HG03045 (cell line): ENCODE measurements around the gene SMPD3.

Source experiments
- ATAC-seq: cut with Tn5 transposase; IDR thresholded peaks from one replicate; pipeline ENCODE4 v1.9.1; 2021; ENCODE audit warnings: mild to moderate bottlenecking, moderate library complexity; ENCODE audit not compliant: unreplicated experiment

Gene SMPD3

DNA sequence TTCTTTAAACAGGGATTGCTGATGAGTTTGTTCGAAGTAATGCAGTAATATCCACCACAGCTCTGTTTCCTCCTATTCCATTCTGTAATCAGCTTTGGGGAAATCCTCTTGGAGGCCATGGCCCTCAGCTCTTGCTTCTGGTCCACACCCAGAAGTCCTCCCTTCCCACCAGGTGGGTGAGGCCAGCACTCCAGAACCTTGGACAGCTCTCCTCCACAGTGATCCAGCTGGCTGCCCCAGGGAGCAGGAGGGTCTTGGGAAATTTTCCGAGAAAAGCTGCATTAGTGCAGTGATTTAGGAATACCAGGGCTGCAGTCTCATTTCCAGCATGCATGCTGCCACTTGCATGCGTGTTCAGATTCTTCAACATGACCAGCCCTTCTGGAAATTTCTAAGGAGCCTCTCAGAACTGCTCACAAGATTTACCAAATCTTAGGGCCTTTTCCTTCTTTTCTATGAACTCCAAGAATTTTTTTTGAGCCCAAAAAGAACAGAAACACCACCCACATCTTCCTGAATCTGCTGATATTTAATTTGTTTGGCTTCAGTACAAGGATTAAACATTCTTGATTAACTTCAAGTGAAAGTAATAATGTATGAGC lies 4.2 kb downstream of the SMPD3 start:
- no peak for ATAC-seq

- no peak for ATAC-seq
These were observed 11.7 kb downstream of the SMPD3 start for GRCh38 chr16:68436581-68436980.

DNA sequence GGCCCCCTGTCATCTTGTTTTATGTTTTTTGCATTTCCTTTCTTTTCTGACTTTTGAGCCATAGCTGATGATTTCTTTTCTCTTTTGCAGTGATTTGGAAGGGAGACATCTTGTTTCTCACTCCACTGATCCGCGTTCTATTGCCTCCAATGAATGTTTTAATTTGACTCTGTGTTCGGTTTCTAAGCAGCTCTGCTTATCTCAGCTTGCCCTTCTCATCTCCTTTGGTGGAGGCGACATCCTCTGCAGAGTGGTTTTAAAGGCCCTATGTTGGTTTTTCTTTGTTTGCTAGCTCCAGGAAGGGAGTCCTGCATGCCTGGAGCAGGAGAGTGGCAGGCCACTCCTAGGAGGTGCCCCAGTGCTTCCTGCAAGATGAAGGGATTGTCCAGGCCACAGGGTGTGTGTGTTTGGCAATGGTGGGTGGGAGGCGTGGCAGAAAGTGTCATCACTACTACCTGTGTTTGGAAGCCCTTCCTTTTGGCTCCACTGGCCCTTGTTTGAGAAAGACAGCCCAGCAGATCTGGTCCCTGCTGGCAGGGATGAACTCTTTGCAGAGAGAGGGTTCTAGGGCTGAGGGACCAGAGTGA lies 13.6 kb downstream of the SMPD3 start:
- ATAC-seq = no peak

GRCh38 chr16:68433316-68433715 lies 15.0 kb downstream of the SMPD3 start:
- no peak for ATAC-seq

GRCh38 chr16:68432701-68433100 lies 15.6 kb downstream of the SMPD3 start:
- ATAC-seq = no peak

DNA sequence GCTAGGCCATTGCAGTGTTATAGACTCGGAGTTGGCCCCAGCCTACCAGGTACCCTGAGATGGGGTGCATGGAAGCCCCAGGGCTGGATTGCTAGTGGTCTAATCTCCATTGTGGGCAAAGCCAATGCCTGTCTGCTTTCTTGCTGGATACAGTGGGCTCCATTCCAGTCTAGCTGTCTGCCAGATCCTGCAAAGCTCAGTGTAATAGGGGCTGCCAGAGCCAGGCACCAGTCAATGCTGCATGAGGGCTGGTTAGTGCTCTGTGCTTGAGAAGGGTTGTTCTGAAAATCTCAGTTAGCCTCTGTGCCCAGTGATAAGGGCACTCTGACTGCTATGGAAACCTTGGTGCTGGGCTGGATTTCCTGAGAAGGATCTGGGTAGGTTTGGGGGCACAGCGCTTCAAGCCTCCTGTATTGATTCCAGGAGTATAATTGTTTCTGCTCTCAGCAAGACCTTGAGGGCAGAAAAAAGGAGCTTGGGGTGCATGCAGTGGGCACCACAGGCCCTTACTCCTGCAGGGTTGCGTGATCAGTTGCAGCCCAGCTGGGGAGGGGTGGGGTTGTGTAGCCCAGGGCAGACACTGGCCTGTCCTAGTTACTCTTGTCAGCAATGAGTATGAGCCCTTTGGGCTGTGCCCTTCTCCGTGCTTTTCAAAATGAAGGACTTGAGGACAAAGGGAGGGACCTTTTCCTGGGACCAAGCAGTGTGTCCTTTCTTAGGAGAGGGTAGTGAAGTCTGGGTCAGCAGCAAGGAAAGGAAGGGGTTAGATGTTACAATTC lies 19.0 kb downstream of the SMPD3 start:
- ATAC-seq = no peak

- no peak for ATAC-seq
These were observed 20.5 kb downstream of the SMPD3 start for GRCh38 chr16:68427649-68428303.

DNA sequence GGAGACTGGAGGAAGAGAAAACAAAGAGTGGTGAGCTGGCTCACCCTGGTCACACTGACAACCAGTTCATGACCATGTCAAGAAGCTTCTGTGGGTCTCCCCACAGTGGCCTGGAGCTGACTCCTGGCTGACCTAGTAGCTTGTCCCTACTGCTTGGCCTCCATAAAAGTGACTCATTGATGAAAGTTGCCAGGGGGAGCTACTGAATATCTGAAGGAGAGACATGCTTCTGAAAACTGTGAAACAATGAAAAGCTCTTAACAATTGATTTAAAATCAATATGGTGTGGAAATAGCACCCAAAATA lies 22.0 kb downstream of the SMPD3 start:
- ATAC-seq = no peak

DNA sequence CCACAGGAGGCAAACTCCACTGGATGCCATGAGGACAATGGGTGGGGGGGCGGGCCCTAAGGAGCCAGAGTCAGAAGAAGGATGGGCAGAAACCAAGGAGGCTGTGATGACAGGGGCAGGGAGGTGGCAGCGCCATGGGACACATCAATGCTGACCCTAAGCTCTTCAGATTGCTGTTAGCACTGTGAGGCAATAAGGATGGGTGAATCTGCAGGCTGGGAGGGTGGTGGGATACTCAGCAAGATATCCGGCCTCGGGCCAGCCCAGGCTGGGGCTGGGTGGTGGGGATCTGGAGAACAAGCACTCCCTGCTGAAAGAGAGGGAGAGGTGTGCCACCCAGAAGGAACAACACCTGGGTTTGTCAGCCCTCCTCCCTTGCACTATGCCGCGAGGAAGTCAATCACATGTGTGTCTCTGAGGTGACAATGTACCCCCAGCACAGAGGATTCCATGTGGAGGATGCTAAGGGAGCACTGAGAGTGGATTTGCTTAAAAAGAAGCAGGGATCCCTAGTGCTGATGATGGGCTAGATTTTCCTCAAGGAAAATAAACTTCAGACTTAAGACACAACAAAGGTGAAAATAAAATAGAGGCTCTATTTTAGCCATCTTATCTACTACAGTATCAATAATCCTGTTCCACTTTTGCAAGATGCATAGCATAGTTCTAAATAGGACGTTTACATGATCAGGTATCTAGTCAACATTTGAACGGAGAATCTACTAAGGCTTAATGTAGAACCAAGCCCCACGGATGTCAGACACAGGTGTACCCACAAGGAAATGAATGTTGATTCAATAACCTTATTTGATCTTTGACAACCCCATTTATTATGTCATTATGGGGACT lies 22.6 kb downstream of the SMPD3 start:
- no peak for ATAC-seq

DNA sequence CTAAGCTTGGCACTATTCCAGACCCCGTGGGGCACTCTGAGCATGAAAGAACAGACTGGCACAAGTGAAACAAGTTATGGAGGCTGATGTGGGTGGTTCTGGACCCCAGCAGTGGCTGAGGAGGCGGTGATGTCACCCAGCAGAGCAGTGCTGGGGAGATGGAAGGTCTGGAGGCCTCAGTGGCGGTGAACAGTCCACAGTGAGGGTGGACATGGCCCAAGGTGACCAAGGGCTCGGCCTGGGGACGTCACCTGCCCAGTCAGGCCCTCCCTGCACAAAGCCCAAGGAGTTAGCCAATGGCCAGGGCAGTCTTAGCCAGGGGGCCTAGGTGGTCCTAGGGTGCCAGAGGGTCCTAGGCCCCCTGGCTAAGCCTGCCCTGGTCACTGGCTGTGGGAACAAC lies 24.5 kb downstream of the SMPD3 start:
- no peak for ATAC-seq

- no peak for ATAC-seq
These were observed 25.8 kb downstream of the SMPD3 start for GRCh38 chr16:68422396-68422960.

GRCh38 chr16:68421076-68421475 lies 27.2 kb downstream of the SMPD3 start:
- ATAC-seq = no peak

DNA sequence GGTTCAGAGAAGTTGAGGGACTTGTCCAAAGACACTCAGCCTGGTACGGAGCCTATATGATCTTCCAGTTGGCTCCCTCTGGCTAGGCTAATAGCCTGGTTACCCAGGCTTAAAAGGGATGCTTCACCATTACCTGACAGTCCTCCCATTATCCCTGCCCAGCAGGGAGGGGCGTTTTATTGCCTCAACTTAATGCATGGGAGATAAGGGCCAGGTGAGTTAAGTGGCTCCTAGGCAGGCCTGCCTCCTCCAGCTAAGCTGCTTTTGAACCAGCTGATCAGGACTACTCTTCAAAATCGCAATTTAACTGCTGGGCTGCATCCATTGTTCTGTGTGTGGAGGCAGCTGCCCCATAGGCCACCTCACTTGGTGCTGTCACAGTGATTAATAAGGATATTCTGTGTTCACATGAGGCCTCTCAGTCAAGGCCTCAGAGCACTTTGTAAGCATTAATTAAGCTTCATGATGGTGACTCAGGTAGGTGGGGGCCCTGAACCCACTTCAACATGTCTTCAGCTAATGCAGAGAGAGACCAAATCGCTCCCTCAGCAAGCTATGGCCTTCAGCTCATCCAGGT lies 27.9 kb downstream of the SMPD3 start:
- ATAC-seq = no peak

- ATAC-seq = peak; percentile 68
These were observed 30.5 kb downstream of the SMPD3 start for GRCh38 chr16:68417711-68418301.

- ATAC-seq = no peak
These were observed 32.0 kb downstream of the SMPD3 start for GRCh38 chr16:68416057-68417046.

DNA sequence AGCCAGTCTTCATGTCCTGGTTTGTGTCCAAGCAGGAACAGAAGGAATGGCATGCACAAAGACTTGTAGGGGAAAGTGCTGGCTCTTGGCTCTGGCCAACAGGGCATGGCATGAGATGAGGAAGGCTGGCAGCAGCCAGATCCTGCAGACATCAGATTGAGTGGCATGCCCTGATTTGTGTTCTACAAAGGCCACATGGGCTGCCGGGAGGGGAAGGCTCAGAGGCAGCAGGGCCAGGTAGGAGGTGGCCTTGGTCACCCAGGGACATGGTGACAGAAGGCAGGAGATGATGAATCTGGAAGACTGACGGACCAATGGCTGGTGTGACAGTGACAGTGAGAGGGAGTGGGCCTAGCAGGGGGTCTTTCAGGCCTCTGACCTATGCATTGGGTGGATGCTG lies 33.7 kb downstream of the SMPD3 start:
- no peak for ATAC-seq

- ATAC-seq = no peak
These were observed 36.2 kb downstream of the SMPD3 start for GRCh38 chr16:68412061-68412460.

DNA sequence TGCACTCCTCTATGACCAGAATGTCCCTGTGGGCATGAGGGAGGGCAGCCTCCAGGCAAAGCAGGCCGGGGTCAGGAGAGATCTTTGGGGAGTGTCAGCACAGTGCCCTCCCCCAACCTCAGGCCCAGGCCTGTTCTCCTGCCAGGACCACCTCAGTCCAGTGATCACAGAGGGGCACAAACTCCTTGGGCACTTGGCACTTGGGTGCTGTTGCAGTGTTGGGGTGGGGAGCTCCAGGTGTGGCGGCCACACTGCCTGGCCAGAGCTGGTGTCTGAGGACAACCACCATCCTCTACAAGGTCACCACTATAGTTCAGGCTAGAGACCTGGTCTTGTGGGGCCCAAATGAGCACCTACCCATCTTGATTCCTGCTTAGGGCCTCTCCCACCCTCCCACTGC lies 37.2 kb downstream of the SMPD3 start:
- ATAC-seq = no peak

DNA sequence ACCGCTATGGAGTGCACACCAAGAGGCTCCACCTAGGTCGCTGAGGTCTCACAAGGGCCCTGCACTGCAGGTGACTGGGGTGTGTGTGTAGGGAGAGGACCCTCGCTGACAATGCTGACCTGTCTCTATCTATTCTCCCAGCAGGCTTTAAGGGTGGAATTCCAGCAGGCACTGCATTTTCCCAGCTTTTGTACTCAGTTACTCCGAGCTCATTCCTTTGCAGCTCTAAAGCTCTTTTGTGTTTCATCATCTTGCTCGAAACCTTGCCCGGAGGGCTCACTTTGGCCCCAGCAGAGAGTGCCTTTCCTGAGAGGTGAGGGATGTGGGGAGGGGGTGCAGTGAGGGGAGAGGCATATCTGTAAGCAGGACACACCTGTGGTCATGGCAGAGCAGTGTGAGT lies 39.3 kb downstream of the SMPD3 start:
- no peak for ATAC-seq
